Activated T-cell treated with anti-CD3 and anti-CD28 coated beads for 1 hour (primary cell): ENCODE data around the gene DLST.
A peak's percentile ranks its signal among the peaks of the same experiment; 100 is the strongest.

Experiments
- DNase-seq: peaks from one replicate; pipeline ENCODE4 v3.0.0-alpha.2; 2020; ENCODE audit warnings: low read depth

The DLST gene

DNA sequence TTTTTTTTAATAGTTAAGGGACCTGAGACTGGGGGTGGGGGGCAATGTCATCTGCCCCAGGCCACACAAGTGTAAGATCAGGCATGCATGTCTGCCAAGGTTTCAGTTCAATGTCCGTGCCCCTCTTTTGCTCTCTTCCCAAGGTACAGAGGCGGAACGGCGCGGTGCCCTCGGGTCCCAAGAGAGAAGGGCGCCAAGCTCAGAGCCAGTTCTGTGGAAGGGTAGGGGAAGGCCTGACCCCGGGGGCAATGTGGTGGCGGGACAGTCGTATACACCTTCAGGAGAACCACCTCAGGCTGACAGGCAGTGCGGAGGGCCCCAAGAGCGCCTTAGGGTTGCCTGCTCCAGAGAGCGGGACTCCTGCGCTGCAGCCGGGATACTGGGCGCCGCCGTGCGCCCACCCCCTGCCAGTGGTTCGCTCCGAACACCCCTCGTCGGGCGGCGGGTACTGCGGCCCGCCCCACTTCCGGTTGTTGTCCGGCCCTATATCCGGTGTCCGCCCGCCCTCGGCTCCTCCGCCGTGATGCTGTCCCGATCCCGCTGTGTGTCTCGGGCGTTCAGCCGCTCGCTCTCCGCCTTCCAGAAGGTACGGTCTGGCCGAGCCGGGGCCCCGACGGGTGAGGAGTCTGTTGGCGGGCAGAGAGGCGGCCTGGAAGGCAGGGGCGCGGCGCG, at the start of gene DLST:
Gene DLST, plus strand, starts transcription at position 486 of the 672 bp plus-strand sequence. Its CDS starts 38 bp downstream, at position 524.
- peak; percentile 79 for DNase-seq

DNA sequence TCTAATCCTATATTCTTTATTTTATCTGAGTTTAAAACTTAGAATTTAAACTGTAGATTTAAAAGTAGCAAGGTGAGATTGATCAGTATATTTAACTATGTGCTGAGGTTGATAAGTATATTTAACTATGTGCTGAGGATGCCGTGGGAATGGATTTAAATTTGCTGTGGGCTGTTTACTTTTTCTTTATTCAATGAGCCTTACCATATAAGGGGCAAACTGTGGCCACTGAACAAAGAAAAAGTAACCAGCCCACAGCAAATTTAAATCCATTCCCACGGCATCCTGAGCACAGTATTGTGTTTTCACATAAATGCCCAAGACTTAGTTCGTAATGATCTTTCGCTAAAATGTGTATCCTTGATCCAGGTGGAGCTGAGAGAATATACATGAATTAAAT, 48.9 kb upstream of the DLST start:
- no peak for DNase-seq

GRCh38 chr14:74834692-74835392, 46.9 kb upstream of the DLST start:
- DNase-seq, result no peak

- DNase-seq, result no peak
Measured at GRCh38 chr14:74835645-74836250, 46.0 kb upstream of the DLST start.

DNA sequence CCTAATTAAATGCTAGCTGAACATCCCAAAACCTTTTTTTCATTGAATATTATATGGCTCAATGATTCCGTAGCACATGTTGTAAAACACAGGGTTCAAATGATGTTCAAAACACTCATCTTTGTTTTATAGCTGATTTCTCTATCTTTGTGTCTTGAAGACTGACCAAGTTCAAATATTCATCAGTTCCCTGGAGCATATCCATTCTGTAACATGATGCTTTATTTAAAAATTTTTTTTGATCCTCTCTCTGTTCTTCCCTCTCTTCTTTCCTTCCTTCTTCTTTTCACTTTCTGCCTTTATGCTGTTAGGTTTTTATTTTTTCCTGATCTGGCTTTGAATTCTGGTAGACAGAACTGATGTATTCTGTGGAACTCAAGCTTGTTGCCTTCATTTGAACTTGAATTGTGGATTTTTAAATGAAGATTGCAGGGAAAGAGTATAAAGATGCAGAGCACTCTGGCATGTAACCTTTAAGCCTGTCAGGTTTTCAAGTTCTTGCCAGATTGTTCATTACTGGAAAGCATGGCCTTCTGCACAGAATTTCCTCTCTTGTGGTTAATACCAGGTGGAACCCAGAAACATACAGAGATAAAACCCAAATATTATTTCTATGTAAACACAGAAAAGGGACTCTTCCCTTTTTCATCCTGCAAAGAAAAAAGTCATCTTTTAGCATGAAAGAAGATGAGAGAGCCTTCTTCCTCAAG, 45.3 kb upstream of the DLST start:
- no peak for DNase-seq

DNA sequence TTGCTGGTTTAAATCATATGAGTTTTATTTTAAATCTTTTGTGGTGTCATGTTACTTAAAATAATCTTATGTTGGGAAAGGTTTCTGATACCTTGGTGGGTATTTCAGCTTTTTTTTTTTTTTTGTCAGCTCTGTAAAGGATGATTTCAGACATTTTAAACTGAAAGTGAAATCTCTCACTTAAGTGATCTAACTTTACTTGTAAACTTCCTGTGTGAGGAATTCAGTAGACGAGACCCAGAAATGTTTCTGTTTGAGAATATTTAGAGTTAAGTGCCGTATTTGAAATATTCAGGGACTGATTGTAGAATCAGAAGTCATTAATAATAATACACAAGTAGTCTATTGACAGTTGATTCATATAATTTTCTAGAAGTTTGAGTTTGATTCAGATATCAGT, 43.5 kb upstream of the DLST start:
- no peak for DNase-seq

- no peak for DNase-seq
Measured at GRCh38 chr14:74840603-74841030, 41.1 kb upstream of the DLST start.

- DNase-seq, result no peak
Measured at GRCh38 chr14:74841230-74842207, 40.2 kb upstream of the DLST start.

DNA sequence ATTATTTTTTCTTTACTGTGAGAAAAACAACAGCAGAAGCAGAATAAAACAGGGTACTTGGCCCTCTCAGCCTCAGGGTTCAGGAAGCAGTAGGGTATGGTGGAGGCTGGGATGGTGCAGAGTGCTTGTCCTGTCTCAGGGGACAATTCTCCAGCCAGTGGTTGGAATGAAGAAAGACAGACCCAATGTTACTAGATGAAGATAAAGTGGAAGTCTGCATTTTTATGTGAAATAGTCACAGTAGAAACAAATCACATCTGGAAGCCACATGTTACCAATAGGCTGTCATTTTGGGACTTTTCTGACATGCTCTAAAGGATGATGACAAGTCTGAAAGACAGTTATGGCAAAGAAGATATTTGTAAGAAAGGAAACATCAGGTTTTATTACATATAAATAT, 38.1 kb upstream of the DLST start:
- DNase-seq, result no peak

DNA sequence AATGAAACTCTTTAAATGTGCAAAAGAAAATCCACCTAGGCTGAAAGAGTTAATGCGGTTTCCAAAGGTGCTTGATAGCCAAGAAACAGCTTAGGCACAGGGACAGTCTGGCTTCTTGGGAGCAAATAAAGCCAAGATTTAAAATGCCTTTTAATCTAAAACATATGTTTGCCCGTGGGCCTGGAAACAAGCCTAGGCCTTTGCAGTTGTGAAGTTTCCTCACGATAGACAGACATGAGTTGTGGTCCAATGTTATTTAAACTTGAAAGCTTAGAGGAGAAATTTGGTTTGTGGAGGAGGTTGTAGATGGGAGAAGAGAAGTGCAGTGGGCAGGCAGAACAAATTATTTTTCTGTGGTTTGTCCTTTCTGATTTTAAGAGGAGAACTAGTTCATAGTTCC, 35.5 kb upstream of the DLST start:
- no peak for DNase-seq

- no peak for DNase-seq
Measured at GRCh38 chr14:74846968-74847665, 34.6 kb upstream of the DLST start.

DNA sequence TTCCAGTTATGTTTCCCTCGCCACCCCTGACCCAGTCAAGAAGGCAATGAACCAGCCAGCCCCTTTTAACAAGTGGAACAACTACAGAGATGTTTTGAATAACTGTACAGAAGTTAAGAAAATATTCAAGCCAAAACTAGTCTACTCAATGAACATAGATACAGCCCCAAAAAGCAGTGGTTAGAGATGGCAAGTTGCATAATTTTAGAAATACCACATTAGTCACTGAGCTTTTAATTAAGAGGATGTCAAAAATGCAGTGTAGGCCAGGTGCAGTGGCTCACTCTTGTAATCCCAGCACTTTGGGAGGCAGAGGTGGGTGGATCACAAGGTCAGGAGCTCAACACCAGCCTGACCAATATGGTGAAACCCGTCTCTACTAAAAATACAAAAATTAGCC, 32.9 kb upstream of the DLST start:
- no peak for DNase-seq

DNA sequence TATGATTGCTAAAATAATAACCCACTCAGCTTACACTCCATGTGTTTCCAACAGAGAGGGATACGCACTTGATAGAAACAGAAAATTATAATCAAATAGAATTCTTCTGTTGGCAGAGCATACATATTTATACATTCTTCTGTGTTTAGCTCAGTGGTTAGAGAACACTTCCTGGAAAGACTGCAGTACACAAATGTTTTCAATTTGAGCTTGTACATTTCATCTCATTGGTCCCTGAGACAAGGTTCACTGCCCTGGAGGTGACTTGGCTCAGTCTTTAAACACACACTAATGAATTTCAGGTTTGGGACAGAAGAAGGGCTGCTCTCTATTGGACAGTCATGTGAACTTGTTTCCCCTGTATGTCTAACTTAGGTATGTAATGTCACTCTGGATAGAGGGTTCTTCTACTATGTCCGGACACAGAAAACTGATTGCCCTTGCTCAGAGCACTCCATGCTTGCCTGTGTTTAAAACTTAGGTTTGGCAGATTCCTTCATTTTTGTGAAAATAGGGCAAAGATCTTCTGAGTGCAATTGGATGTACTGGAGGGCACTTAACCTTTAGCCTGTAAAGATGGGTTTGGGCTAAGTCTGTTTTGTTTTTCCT, 28.7 kb upstream of the DLST start:
- DNase-seq, result no peak

DNA sequence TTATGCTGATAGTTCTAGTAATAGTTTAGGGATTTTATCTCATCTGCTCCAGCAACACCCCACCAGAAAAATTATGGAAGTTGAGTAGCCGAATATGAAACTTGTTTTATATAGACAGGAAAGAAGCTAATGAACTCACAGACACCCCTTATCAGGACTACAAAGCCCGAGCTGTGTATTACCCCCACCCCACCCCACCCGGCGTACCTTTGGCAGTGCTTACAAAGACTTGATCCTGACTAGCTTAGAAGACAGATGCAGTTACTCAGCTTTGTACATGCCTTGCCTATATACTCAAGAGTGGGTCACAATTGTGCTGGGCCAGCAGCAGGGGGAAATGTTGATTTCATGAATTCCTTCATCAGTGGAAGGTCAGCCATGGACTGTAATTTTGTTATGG, 28.1 kb upstream of the DLST start:
- DNase-seq, result no peak

- no peak for DNase-seq
Measured at GRCh38 chr14:74855021-74855420, 26.7 kb upstream of the DLST start.

DNA sequence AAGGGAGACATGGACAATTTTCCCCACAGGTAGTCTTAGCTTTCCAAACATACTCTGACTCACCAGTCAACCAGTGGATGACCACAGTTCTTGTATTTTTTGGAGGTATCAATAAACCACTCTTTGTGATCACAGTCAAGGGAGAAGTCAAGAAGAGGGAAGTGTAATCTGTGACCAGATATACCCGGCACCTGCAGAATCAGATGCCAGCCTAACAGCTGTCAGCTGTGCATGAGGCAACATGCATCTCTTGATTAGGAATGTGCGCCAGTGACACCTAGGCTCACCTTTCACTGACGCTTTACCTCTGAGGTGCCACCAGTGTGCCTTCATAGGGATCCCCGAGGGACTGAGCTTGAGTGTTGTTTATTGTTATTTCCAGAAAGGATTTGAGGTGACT, 25.8 kb upstream of the DLST start:
- DNase-seq, result no peak

DNA sequence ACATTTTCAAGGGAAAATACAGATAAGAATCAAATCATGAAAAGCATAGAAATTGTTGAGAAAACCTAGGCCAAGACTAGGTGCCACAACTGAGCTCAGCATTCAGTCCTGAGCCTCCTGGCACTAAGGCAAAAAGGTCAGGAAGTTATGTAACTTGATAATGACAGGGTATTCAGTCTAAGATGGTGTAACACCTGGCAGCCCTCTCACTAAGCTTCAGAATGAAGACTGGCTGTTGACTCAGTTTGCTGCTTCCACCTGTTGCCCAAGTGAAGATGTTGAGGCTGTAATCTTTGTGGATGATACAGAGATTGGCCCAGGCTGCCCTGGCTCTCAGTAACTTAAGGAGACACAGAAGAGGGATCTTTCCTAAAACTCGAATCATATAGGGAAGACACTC, 25.4 kb upstream of the DLST start:
- DNase-seq, result no peak

DNA sequence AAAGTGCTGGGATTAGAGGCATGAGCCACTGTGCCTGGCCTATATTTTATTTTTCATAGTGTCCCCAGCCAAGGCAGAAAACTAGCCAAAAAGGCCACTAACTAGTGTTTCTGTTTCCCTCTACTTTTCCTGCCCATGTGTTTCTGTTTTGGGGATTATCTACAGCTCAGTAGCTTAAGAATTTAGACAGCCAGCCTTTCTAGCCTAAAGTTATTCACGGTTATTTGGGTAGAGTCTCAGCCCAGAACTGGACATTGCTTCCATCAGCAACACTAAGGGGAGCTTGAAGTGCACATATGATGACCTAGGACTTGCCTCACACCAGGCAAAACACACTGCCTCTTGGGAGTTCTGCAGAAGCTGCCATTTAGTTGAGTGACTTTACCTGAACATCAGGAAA, 23.7 kb upstream of the DLST start:
- no peak for DNase-seq

- no peak for DNase-seq
Measured at GRCh38 chr14:74859757-74860552, 21.8 kb upstream of the DLST start.
